HepG2 (cell line): ENCODE results near the gene IL26. TPM values are rescaled to one million over a fixed set of nuclear protein-coding genes. Genes with fewer than 3 reads are reported as not detected.

ENCODE experiments used
- AHDC1 ChIP-seq: sonication (generic); formaldehyde crosslinking; IDR thresholded peaks from 2 replicates; pipeline ENCODE4 v1.5.1; 2020; ENCODE audit warnings: mild to moderate bottlenecking, missing genetic modification reagents, borderline replicate concordance
- FLYWCH1 ChIP-seq: sonication (generic); formaldehyde crosslinking; IDR thresholded peaks from 2 replicates; pipeline ENCODE4 v1.8.1; 2023; ENCODE audit warnings: mild to moderate bottlenecking, missing genetic modification reagents
- FOXA1 ChIP-seq, 2 experiments: fragments of 450-650 bp in 1 of 2; sonication (generic) in 1 of 2; formaldehyde crosslinking in 1 of 2; IDR thresholded peaks; 2 replicates each; pipeline versions ENCODE4 v1.4.0 to v1.6.1; 2016 to 2020; ENCODE audit warnings: missing genetic modification reagents in 1 of 2
- MTERF4 ChIP-seq: sonication (generic); formaldehyde crosslinking; IDR thresholded peaks from 2 replicates; pipeline ENCODE4 v1.8.0; 2023; ENCODE audit warnings: mild to moderate bottlenecking, missing genetic modification reagents
- SETDB1 ChIP-seq: sonication (generic); formaldehyde crosslinking; IDR thresholded peaks from 2 replicates; pipeline ENCODE4 v1.5.1; 2020; ENCODE audit warnings: missing genetic modification reagents, mild to moderate bottlenecking, borderline replicate concordance
- SP4 ChIP-seq: sonication (generic); formaldehyde crosslinking; IDR thresholded peaks from 2 replicates; pipeline ENCODE4 v1.8.1; 2023; ENCODE audit warnings: mild to moderate bottlenecking, missing genetic modification reagents
- ZNF329 ChIP-seq: sonication (generic); formaldehyde crosslinking; IDR thresholded peaks from 2 replicates; pipeline ENCODE4 v1.9.0; 2021; ENCODE audit warnings: low read depth, mild to moderate bottlenecking, missing genetic modification reagents
- ZNF331 ChIP-seq: sonication (generic); formaldehyde crosslinking; IDR thresholded peaks from 2 replicates; pipeline ENCODE4 v1.4.0; 2020; ENCODE audit warnings: missing genetic modification reagents
- ZNF414 ChIP-seq: sonication (generic); formaldehyde crosslinking; IDR thresholded peaks from 2 replicates; pipeline ENCODE4 v1.5.0; 2020; ENCODE audit warnings: missing genetic modification reagents
- polyA plus RNA-seq, 8 experiments: library from polyadenylated mRNA; depleted of rRNA in 3 of 8; stranded (reverse) in 7 of 8; unstranded in 1 of 8; fragments of >200 nt; fragmentation: Illumina TruSeq in 4 of 8; extraction: Trizol in 4 of 8; gene quantifications; 2 replicates each; pipeline versions ENCODE4 v1.2.1 to v1.2.3, GENCODE V29; 2011 to 2016; ENCODE audit warnings: low read depth in 4 of 8, missing spikeins in 1 of 8, mixed read lengths in 1 of 8; ENCODE audit not compliant: insufficient read depth in 1 of 8
- total RNA-seq, 5 experiments: library from RNA; depleted of rRNA; stranded (reverse); fragments of >200 nt; fragmentation: Illumina TruSeq; extraction: Trizol; gene quantifications; 2 replicates each; pipeline ENCODE4 v1.2.3, GENCODE V29; 2016; ENCODE audit warnings: low read depth in 1 of 5

IL26 gene
- total and polyA plus RNA-seq, 2 of the 13 experiments (the other 11 are each of a cell fraction or from before 2014, with no cell fraction given) = not detected

- TF ChIP-seq AHDC1 (CRISPR knock-in tag) (no peak), FLYWCH1 (CRISPR knock-in tag) (no peak), FOXA1 (IDR thresholded peaks at IDR 0.05) (no peak), FOXA1 (CRISPR knock-in tag; IDR thresholded peaks at IDR 0.05) (no peak), SP4 (CRISPR knock-in tag) (no peak), ZNF414 (CRISPR knock-in tag) (no peak), ZNF331 (CRISPR knock-in tag) (no peak), ZNF329 (no peak), SETDB1 (CRISPR knock-in tag) (no peak), MTERF4 (CRISPR knock-in tag) (no peak)
These were observed 65.8 kb downstream of the IL26 start, which contains the start of gene IFNG (continued) for GRCh38 chr12:68159681-68160304.
